H1 (cell line): ENCODE results near the gene GALT.

Experiments
- CBX8 ChIP-seq: fragments of 300-800, 300-1000 bp; sonication (generic); IDR thresholded peaks from 2 replicates; pipeline ENCODE4 v1.7.1; 2016; ENCODE audit warnings: low read depth, low read length, borderline replicate concordance
- CREB1 ChIP-seq: IDR thresholded peaks from 2 replicates; pipeline ENCODE4 v1.6.1; 2012; ENCODE audit warnings: inconsistent platforms
- CTCF ChIP-seq, 3 experiments: IDR thresholded peaks; 1 replicate in 2 of 3; 2 replicates in 1 of 3; pipeline versions ENCODE4 v1.5.1 to v1.6.1; 2011; ENCODE audit warnings: low read length in 3 of 3, mild to moderate bottlenecking in 3 of 3, inconsistent platforms in 2 of 3, low read depth in 1 of 3, moderate library complexity in 1 of 3; ENCODE audit not compliant: insufficient read depth in 1 of 3; ENCODE audit errors: control extremely low read depth in 1 of 3
- EZH2 ChIP-seq: fragments of 200-600 bp; sonication (generic); IDR thresholded peaks from 2 replicates; pipeline ENCODE4 v1.7.1; 2012; ENCODE audit warnings: low read depth, mild to moderate bottlenecking, moderate library complexity, low read length, inconsistent platforms; ENCODE audit not compliant: severe bottlenecking
- FOSL1 ChIP-seq: IDR thresholded peaks from 2 replicates; pipeline ENCODE4 v1.6.1; 2011; ENCODE audit warnings: mild to moderate bottlenecking, low read depth, low read length, moderate library complexity; ENCODE audit not compliant: insufficient read depth
- GABPA ChIP-seq: IDR thresholded peaks from 2 replicates; pipeline ENCODE4 v1.6.1; 2011; ENCODE audit warnings: mild to moderate bottlenecking, low read length, moderate library complexity, borderline replicate concordance; ENCODE audit not compliant: insufficient read depth
- JUND ChIP-seq: IDR thresholded peaks from 2 replicates; pipeline ENCODE4 v1.6.1; 2011; ENCODE audit warnings: mild to moderate bottlenecking, improper control_type of control experiment, low read length
- MAX ChIP-seq: IDR thresholded peaks from 2 replicates; pipeline ENCODE4 v1.6.1; 2012; ENCODE audit warnings: inconsistent platforms
- POLR2A ChIP-seq, 2 experiments: IDR thresholded peaks; 1 replicate in 1 of 2; 2 replicates in 1 of 2; pipeline ENCODE4 v1.6.1; 2011; ENCODE audit warnings: low read depth in 2 of 2, low read length in 2 of 2, mild to moderate bottlenecking in 2 of 2; ENCODE audit errors: control extremely low read depth in 1 of 2
- RAD21 ChIP-seq, 2 experiments: IDR thresholded peaks in 1 of 2; conservative IDR thresholded peaks in 1 of 2; 2 replicates each; pipeline ENCODE4 v1.6.1; 2011; ENCODE audit warnings: low read depth in 2 of 2, low read length in 2 of 2, improper control_type of control experiment in 1 of 2, inconsistent platforms in 1 of 2, mild to moderate bottlenecking in 1 of 2, moderate library complexity in 1 of 2
- SP2 ChIP-seq: IDR thresholded peaks from 2 replicates; pipeline ENCODE4 v1.6.1; 2012; ENCODE audit warnings: mild to moderate bottlenecking, low read length, inconsistent platforms
- TAF1 ChIP-seq: IDR thresholded peaks from 2 replicates; pipeline ENCODE4 v1.6.1; 2011; ENCODE audit warnings: mild to moderate bottlenecking, low read depth, low read length
- TCF12 ChIP-seq: IDR thresholded peaks from 2 replicates; pipeline ENCODE4 v1.6.1; 2011; ENCODE audit warnings: low read depth, mild to moderate bottlenecking, low read length

GRCh38 chr9:34694811-34695210 lies 48.3 kb downstream of the GALT start:
- TF ChIP-seq CTCF (IDR thresholded peaks at IDR 0.05; ENCODE audit: control extremely low read depth in 1 of 3, insufficient read depth in 1 of 3, low read depth in 1 of 3, low read length in 3 of 3) (no peak), FOSL1 (no peak), SP2 (no peak), MAX (no peak), CREB1 (no peak), RAD21 (IDR thresholded peaks at IDR 0.05 in 1 of 2, conservative IDR thresholded peaks at IDR 0.05 in 1 of 2; ENCODE audit: low read depth in 2 of 2, low read length in 2 of 2) (no peak), TCF12 (no peak), EZH2 (no peak), POLR2A (IDR thresholded peaks at IDR 0.05; ENCODE audit: control extremely low read depth in 1 of 2, low read depth in 2 of 2, low read length in 2 of 2) (no peak), GABPA (no peak), JUND (no peak), TAF1 (no peak), CBX8 (no peak)
